Breast epithelium (tissue), 3 donors: ENCODE results near the gene DCP1A.

Source experiments
- POLR2A ChIP-seq: fragments of 450-650 bp; IDR thresholded peaks from one replicate; pipeline ENCODE4 v1.6.1; 2016; ENCODE audit warnings: antibody characterized with exemption, mild to moderate bottlenecking, moderate library complexity
- TF ChIP-seq, protein P1 (sequence below), 3 donors: fragments of 450-650 bp; IDR thresholded peaks; one replicate each; pipeline ENCODE4 v1.5.1; 2016 to 2017; ENCODE audit warnings: antibody characterized with exemption in 3 of 3, mild to moderate bottlenecking in 3 of 3, moderate library complexity in 3 of 3

DNA sequence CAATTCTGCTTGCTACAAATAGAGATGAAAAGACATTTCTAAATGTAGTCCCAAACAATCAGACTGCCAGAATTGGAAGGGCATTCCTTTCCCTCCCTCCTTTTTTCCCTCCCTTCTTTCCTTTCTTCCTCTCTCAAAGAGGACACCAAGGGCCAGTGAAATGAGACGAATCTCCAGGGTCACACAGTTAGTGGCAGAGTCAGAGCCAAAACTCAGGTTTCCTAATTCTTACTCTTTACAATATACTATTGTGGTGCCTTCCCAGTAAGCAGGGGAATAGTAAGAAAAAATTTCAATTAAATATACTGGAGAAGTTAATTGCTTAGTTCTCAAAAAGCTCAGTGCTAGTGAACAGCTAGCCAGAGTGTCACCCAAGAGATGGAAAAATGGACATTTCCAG lies 33.0 kb upstream of the DCP1A start:
- TF ChIP-seq, protein P1, sequence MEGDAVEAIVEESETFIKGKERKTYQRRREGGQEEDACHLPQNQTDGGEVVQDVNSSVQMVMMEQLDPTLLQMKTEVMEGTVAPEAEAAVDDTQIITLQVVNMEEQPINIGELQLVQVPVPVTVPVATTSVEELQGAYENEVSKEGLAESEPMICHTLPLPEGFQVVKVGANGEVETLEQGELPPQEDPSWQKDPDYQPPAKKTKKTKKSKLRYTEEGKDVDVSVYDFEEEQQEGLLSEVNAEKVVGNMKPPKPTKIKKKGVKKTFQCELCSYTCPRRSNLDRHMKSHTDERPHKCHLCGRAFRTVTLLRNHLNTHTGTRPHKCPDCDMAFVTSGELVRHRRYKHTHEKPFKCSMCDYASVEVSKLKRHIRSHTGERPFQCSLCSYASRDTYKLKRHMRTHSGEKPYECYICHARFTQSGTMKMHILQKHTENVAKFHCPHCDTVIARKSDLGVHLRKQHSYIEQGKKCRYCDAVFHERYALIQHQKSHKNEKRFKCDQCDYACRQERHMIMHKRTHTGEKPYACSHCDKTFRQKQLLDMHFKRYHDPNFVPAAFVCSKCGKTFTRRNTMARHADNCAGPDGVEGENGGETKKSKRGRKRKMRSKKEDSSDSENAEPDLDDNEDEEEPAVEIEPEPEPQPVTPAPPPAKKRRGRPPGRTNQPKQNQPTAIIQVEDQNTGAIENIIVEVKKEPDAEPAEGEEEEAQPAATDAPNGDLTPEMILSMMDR (IDR thresholded peaks at IDR 0.05), result no peak
- no peak for TF ChIP-seq POLR2A
